Right ventricle myocardium superior (tissue), 1 donor: ENCODE data around the gene LPO. TPM values are rescaled to one million over a fixed set of nuclear protein-coding genes. Genes with fewer than 3 reads are reported as not detected.
A peak's percentile ranks its signal among the peaks of the same experiment; 100 is the strongest.

ENCODE experiments used
- ATAC-seq: fragments of 200-7000 bp; cut with Tn5 transposase; one replicate; pipeline ENCODE4 v1.9.1; 2020; ENCODE audit warnings: mild to moderate bottlenecking; ENCODE audit not compliant: poor library complexity
- DNase-seq: peaks from one replicate; pipeline ENCODE4 v3.0.0-alpha.2; 2020
- intact Hi-C: fragments of 100-400 bp; cut with DNase I; formaldehyde crosslinking; loops from one replicate; pipeline ENCODE4 v1.11.2; 2022
- total RNA-seq: library from RNA; stranded (reverse); fragmentation: NEBNext Ultra II Directional; extraction: Animal tissue kit (Norgen Biotek cat#: 25700); gene quantifications from one replicate; pipeline ENCODE4 v1.2.1, GENCODE V29; 2021
- donor health status: DM: no; HTN: yes; CAD: no; lungs with severe emphysema.

Gene LPO
- total RNA-seq, 1 donor from 2014 or later, result not detected

GRCh38 chr17:58271216-58271931 lies 33.0 kb downstream of the LPO start:
- DNase-seq (no peak), ATAC-seq (no peak)
- intact Hi-C loops, result no loop called here

DNA sequence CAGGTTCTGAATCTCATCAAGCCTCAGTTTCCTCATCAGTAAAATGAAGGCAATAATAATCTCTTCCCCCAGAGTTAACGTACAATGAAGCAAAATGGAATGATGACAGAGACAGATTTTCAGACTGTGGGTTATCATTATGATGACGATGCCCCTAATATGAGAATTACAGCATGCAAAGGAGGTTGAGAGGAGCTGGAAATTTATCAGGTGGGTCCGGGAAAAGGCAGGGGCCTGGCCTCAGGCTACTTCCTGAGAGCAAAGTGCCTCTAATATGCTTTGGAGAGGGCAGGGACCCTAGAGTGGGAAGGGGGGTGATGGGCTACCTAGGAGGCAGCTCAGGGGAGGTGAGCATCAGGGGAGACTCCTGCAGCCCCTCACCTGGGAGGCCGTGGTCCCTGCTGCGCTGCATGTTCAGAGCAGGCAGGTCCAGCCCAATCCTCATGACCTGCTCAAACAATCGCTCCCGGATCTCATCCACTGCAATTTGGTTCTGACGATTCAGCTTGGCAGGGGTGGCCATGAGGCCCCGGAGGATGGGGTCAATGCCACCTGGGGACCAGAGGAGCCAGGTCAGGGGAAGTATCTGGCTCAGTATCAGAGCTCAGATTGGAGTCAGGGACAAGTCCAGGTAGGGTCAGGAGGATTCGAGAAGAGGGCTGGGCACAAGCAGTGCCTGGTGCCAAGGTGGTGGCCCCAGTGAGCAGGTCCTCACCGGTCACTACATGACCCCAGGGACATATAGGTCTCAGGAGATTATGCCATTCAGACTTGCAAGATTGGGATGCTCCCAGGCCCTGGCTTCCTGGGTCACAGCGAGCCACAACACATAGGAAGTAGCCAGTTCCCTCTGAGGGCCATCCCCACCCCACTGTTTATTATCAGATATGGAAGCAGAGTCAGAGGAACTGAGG lies 34.2 kb downstream of the LPO start:
- ATAC-seq (no peak), DNase-seq (no peak)
- intact Hi-C loops, result no loop called here

DNA sequence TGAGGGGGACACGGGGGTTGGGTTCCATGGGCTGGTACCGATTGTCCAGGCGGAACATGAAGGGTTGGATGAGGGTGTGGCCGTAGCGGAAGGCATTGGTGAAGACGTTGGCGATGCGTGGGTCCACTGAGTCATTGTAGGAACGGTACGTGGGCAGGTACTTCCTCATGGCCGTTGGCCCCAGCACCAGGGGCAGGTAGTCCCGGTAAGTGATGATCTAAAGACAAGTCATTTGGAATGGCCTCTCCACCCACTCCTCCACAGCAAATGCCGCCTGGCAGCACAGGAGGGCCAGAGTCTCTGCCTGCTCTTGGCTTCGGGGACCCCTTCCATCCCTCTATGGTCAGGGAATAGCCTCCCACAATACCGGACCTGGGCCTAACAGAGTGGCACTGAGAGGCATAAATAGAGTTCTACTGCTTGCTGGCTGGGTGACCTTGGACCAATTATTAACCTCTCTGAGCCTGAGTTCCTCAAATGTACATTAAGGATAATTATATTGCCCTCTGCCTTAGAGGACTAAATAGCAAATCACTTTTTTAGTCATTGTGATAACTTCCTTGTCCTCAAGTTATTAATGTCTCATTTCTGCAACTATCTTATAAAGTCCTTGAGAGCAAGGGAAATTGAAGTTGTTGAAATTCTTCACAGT lies 35.2 kb downstream of the LPO start:
- no peak for ATAC-seq
- no peak for DNase-seq
- intact Hi-C loops, result no loop called here

GRCh38 chr17:58275417-58275816 lies 37.0 kb downstream of the LPO start:
- no peak for ATAC-seq
- DNase-seq, result no peak
- intact Hi-C loops, result no loop called here

GRCh38 chr17:58276423-58276822 lies 38.0 kb downstream of the LPO start:
- DNase-seq, result no peak
- ATAC-seq, result no peak
- intact Hi-C loops, result no loop called here

DNA sequence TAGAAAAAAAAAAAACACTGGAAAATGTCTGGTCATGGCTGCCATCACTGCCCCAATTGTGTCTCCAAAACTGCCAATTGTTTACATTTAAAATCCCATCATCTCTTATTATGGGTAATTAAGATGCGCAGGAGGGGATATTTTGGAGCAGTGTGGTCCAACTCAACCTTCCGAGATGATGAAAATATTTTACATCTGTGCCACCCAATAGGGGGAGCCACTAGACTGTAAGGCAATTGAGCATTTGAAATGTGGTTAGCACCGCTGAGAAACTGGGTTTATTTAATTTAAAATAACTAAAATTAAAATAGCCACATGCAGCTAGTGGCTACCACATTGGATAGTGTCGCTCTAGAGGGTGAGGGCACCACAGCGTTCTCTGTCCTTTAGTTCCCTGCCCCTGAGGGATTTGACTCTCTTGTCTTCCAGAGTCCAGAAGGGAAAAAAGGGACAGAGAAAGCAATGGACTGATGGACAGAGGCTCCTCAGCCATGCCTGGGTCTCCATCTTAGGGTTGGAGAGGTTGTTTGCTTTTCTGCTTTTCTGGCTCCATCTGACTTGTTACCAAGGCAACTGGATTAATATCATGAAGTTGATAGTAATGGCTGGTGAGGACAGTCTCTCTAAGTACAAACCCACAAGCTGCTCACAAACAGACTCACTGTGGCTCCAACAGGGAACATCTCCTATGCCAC lies 38.9 kb downstream of the LPO start:
- ATAC-seq, result no peak
- intact Hi-C loops, result no loop called here
- DNase-seq, result no peak

- intact Hi-C loops, result no loop called here
- DNase-seq (peak; percentile 48), ATAC-seq (no peak)
Observed at GRCh38 chr17:58277802-58278595, 39.6 kb downstream of the LPO start.

DNA sequence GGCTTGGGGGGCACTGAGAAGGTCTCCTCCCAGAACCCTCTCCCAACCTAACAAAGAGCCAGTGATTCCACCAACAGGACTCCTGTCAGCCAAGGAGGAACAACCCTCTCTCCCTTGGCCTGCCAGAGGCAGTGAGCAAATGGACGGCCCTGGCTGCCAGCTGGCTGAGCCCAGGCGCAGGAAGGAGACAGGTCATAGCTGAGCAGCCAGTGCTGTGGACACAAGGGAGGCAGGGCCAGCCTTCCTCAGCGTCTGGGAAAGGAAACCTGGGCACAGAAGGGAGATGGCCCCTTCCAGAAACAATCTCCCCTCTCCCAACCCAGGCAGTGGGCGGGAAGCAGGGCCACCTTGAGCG lies 40.3 kb downstream of the LPO start:
- peak; percentile 75 for DNase-seq
- ATAC-seq, result peak; percentile 84

DNA sequence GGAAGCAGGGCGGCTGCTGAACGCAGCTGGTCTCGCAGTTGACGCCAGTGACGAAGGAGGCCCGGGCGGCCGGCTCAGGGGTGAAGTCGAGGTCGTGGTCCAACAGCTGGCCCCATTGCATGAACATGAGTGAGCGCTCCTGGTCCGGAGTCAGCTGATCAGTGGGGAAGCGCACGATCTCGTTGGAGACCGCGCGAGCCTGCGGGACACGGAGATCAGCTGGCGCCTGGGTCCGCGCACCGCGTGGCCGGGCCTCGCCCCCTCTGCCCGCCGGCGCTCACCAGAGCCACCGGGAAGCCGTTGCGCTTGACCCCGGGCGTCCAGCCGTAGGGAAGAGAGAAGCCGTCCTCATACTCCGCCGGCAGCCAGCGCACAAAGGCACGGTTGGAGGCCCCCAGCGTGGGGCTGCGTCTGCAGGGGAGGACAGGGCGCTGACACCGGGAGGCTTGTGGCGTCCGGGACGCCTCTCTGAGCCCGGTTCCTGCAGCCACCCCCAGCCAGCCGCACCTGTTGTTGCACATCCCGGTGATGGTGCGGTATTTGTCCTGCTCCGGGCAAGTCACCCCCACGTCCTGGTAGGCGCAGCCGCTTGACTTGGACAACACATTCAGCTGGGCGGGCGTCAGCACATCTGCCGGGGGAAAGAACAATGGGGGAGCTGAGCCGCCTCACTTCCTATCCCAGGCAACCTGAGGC lies 40.8 kb downstream of the LPO start:
- peak; percentile 78 for DNase-seq
- intact Hi-C loops, result no loop called here
- ATAC-seq, result peak; percentile 83

More for the DNA sequence above, 40.3 kb downstream of the LPO start:
- intact Hi-C loops, result no loop called here

DNA sequence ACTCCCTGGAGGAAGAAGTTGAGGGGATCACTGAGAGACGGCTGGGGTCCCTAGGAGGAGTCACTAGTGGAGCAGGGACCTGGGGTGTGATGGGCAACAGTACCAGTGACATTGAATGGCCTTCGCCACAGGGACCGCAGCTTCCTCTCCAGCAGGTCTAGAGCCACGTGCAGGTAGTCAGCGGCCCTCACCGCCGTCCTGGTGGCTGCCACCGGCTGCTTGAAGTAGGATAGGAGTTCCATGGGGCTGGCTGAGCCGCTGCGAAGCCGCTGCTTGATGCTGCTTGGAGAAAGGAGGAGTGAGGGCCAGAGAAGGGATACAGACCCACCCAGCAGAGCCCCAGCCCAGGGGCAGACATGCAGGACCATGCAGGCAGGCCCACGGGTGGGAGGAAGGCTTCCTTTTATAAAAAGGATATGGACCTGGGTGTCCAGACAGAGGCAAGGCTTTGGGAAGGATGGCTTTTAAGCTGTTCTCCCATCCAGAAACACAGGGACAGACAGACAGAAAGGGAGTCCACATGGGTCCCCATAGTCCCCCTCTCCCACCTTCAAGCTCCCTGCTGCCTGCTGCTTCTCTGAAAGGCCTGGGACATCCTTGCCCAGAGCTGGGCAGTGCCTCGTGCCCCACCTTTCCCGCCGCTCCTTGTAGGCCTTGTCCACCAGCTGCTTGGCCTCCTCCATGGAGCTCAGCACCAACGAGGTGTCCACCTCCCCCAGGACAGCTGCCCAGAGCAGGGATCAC lies 41.5 kb downstream of the LPO start:
- no peak for ATAC-seq
- intact Hi-C loops, result no loop called here
- DNase-seq, result peak; percentile 52

- no peak for ATAC-seq
- intact Hi-C loops, result no loop called here
- DNase-seq, result peak; percentile 17
Observed at GRCh38 chr17:58280480-58281217, 42.3 kb downstream of the LPO start, which contains the start of gene MPO. Gene MPO, minus strand, starts transcription at chr17:58280935. Its CDS starts 177 bp downstream, at chr17:58280758.

- no peak for ATAC-seq
- intact Hi-C loops, result no loop called here
- DNase-seq, result no peak
Observed at GRCh38 chr17:58281511-58282011, 43.2 kb downstream of the LPO start.

GRCh38 chr17:58282442-58282841 lies 44.1 kb downstream of the LPO start:
- intact Hi-C loops, result no loop called here
- ATAC-seq (no peak), DNase-seq (no peak)

GRCh38 chr17:58283674-58284612 lies 45.6 kb downstream of the LPO start:
- intact Hi-C loops, result no loop called here
- peak; percentile 20 for DNase-seq

More at GRCh38 chr17:58283674-58284612, 45.6 kb downstream of the LPO start:
- ATAC-seq, result no peak
